ENCODE data around the gene MORN4. TPM values are rescaled to one million over a fixed set of nuclear protein-coding genes. Genes with fewer than 3 reads are reported as not detected.
A peak's percentile ranks its signal among the peaks of the same experiment; 100 is the strongest.

Gene MORN4
- total RNA-seq, 1 donor = 10.1 TPM

DNA sequence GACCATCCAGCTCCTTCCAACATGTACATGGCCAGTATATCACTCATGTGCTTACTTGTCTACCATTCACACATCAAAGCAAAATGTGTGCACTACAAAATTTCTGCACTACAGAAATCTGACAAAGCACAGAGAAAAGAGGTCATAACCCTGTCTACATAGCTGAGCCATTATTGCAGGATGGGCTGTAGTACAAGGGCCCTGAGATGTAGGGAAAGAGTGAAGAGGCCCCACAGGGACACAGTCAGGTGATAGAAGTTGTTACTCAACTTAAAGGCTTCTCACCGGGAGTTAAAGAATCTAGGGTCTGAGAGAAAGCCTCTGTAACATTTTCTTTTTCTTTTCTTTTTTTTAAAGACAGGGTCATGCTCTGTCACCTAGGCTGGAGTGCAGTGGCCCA, 36.3 kb upstream of the MORN4 start:
- no peak for DNase-seq (ENCODE audit: low read depth)
- no peak overlapping the region for H3K4me3 ChIP-seq (ENCODE audit: low read depth, low read length)
- TF ChIP-seq, protein P1, sequence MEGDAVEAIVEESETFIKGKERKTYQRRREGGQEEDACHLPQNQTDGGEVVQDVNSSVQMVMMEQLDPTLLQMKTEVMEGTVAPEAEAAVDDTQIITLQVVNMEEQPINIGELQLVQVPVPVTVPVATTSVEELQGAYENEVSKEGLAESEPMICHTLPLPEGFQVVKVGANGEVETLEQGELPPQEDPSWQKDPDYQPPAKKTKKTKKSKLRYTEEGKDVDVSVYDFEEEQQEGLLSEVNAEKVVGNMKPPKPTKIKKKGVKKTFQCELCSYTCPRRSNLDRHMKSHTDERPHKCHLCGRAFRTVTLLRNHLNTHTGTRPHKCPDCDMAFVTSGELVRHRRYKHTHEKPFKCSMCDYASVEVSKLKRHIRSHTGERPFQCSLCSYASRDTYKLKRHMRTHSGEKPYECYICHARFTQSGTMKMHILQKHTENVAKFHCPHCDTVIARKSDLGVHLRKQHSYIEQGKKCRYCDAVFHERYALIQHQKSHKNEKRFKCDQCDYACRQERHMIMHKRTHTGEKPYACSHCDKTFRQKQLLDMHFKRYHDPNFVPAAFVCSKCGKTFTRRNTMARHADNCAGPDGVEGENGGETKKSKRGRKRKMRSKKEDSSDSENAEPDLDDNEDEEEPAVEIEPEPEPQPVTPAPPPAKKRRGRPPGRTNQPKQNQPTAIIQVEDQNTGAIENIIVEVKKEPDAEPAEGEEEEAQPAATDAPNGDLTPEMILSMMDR (IDR thresholded peaks at IDR 0.05; ENCODE audit: insufficient read depth, low read length) = no peak

DNA sequence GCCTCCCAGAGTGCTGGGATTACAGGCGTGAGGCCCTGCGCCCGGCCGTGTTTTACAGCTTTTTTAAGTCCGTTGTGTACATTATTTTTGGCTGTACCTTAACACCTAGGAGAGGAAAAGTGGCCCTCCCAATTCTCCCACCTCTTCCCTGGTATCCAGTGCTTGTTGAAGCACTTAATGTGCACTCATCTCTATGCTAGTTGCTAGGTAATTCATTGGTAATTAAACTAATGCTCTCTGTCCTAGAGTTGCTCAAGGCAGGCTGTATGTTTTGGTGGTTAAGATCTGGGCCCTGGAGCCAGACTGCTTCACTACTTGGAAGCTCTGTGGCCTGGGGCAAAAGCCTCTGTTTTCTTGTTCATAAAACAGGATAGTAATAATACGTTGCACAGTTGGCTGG, 34.2 kb upstream of the MORN4 start:
- no peak for DNase-seq (ENCODE audit: low read depth)
- no peak overlapping the region for H3K4me3 ChIP-seq (ENCODE audit: low read depth, low read length)
- TF ChIP-seq, protein P1 (IDR thresholded peaks at IDR 0.05; ENCODE audit: insufficient read depth, low read length) = no peak

DNA sequence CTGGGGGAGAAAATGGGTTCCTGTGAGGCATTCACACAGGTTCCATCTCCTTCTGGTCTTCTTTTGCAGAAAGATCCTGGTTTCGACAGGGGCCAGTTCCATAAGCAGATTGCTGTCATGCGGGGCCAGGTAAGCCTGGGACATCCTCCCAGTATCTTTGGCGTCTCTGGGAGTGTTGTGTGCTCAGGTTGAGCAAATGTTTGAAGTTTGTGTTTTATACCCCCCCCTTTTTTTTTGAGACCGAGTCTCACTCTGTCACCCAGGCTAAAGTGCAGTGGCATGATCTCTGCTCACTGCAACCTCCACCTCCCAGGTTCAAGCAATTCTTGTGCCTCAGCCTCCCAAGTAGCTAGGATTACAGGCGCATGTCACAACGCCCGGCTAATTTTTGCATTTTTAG, 33.7 kb upstream of the MORN4 start:
- TF ChIP-seq, protein P1 (IDR thresholded peaks at IDR 0.05; ENCODE audit: insufficient read depth, low read length) = no peak
- DNase-seq (ENCODE audit: low read depth) = no peak

DNA sequence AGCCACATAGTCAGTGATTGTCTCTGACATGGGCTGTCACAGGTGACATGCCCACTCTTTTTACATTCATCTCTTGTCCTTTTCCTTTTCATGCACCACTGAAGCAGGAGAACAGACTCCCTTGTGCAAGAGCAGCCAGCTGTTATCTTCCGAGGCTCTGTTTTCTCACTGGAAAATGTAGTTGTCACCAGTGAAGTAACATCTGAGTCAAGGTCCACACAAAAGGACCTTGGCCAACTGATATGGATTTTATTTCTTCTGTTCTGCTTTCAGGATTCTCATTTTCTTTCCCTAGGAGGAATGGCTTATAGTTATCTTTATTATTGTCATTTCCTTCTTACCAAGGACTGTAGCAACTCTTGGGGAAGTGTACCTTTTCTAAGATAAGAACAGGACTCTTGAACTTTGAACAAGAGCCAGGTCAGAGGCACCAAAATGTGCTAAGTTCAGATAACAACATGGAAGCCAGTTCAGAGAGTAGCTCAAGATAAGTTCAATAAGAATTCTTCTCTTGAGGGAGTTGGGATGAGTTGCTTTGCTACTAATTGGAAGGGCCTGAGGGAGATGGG, 31.1 kb upstream of the MORN4 start:
- no peak for DNase-seq (ENCODE audit: low read depth)
- no peak overlapping the region for H3K4me3 ChIP-seq (ENCODE audit: low read depth, low read length)
- TF ChIP-seq, protein P1 (IDR thresholded peaks at IDR 0.05; ENCODE audit: insufficient read depth, low read length) = no peak

More for the DNA sequence above, 33.7 kb upstream of the MORN4 start:
- no peak overlapping the region for H3K4me3 ChIP-seq (ENCODE audit: low read depth, low read length)

DNA sequence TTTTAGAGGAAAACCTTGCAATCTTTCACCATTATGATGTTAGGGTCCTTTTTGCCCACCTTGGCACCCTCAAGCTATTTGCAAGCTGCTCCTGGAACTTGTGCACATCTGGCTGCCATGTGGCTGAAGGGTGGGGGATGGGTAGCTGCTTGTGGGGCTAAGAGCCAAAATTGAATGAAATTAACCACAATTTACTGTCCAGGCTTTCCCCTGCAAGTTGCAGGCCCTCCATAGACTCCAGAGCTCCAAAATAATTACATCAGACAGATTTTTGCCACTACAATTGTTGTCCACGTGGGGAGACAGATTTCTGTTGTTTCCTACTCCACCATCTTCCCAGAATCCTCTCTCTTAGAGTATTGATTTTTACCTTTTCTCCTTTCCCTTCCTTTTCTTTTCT, 26.3 kb upstream of the MORN4 start:
- H3K4me3 ChIP-seq (ENCODE audit: low read depth, low read length) = no peak overlapping the region
- peak; percentile 70 for DNase-seq (ENCODE audit: low read depth)
- TF ChIP-seq, protein P1 (IDR thresholded peaks at IDR 0.05; ENCODE audit: insufficient read depth, low read length) = no peak

DNA sequence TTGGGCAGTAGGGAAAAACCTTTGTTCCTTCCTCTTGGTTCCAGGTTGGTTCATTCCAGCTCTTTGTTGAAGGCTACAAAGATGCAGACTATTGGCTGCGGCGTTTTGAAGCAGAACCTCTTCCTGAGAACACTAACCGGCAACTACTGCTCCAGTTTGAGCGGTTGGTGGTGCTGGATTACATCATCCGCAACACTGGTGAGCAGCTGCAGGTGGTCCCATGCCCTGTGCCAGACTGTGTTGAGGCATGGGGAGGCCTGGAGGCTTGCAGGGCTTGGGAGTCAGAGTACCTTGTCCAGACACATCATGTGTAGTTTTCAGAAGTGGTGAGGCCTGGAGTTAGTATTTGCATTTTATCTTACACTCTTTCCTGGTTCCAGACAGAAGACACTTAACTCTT, 23.5 kb upstream of the MORN4 start:
- no peak overlapping the region for H3K4me3 ChIP-seq (ENCODE audit: low read depth, low read length)
- DNase-seq (ENCODE audit: low read depth) = no peak
- TF ChIP-seq, protein P1 (IDR thresholded peaks at IDR 0.05; ENCODE audit: insufficient read depth, low read length) = no peak

DNA sequence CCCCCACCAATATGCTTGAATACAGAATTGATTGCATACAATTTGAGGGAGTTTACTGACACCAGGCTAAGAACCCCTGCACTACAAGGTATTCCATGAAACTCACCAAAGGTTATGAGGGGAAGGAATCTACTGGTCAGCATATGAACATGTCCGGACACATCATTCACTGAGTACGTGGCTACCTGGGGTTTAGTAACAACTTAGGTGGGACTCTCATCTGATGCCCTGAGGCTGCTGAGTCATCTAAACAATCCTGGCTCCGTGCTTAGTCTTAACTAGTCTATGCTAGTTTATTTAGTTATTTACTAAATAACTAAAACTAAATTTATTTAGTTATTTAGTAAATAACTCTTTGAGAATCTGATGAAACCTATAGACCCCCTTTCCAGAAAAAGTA, 18.5 kb upstream of the MORN4 start:
- H3K4me3 ChIP-seq (ENCODE audit: low read depth, low read length) = no peak overlapping the region
- DNase-seq (ENCODE audit: low read depth) = no peak
- TF ChIP-seq, protein P1 (IDR thresholded peaks at IDR 0.05; ENCODE audit: insufficient read depth, low read length) = no peak
